HepG2 (cell line): ENCODE measurements around the gene NMUR2. TPM values are rescaled to one million over a fixed set of nuclear protein-coding genes. Genes with fewer than 3 reads are reported as not detected.

Experiments
- ATAC-seq: fragments of 200-7000 bp; cut with Tn5 transposase; 3 replicates; pipeline ENCODE4 v1.9.1; 2020; ENCODE audit warnings: mild to moderate bottlenecking, moderate library complexity
- BruUV-seq: library from RNA; stranded (reverse); fragments of 400-500 nt; replicated peaks from 2 replicates; lab custom pipeline; 2021; lab: Mats Ljungman, UMichigan
- CTCF ChIA-PET: fragments of 300-600 bp; formaldehyde crosslinking; extraction: SDS; loops from one replicate; lab custom pipeline; 2021; ENCODE audit warnings: low total read pairs, inconsistent platforms, low intra/inter-chr PET ratio; lab: Yijun Ruan, JAX
- POLR2A ChIA-PET: fragments of 350-600 bp; sonication (Branson Sonifier 250); formaldehyde crosslinking; loops from one replicate; lab custom pipeline; 2020; ENCODE audit warnings: antibody characterized with exemption, inconsistent platforms; lab: Yijun Ruan, JAX
- DNase-seq: peaks from one replicate; pipeline ENCODE4 v3.0.0-alpha.2; 2015; ENCODE audit warnings: low spot score
- FAIRE-seq: peaks from 3 replicates; lab custom pipeline; 2011; peaks lifted over from hg19 to GRCh38; lab: Jason Lieb, UNC
- H2AFZ ChIP-seq: one replicate; pipeline ENCODE4 v1.6.1; 2011; ENCODE audit warnings: low read length, inconsistent platforms
- H3K27ac ChIP-seq: fragments of 300-600 bp; 3 replicates; pipeline ENCODE4 v1.8.0; 2011; ENCODE audit warnings: mixed run types, mild to moderate bottlenecking, mixed read lengths, low read length, inconsistent platforms; ENCODE audit not compliant: insufficient read depth; ENCODE audit errors: extremely low read length
- H3K27me3 ChIP-seq, 2 experiments: fragments of 200-600 bp in 1 of 2; 2 replicates in 1 of 2; 3 replicates in 1 of 2; pipeline versions ENCODE4 v1.6.0 to v1.8.0; 2011; ENCODE audit warnings: low read length in 2 of 2, mild to moderate bottlenecking in 2 of 2, moderate library complexity in 2 of 2, inconsistent platforms in 1 of 2; ENCODE audit not compliant: insufficient read depth in 2 of 2, control insufficient read depth in 1 of 2
- H3K36me3 ChIP-seq, 2 experiments: fragments of 200-600 bp in 1 of 2; replicated peaks in 1 of 2; 2 replicates in 1 of 2; 3 replicates in 1 of 2; pipeline versions ENCODE4 v1.5.1 to v1.8.0; 2011; ENCODE audit warnings: low read length in 2 of 2, inconsistent platforms in 1 of 2; ENCODE audit not compliant: insufficient read depth in 2 of 2, control insufficient read depth in 1 of 2
- H3K4me1 ChIP-seq: 2 replicates; pipeline ENCODE4 v1.5.1; 2012; ENCODE audit warnings: low read length, inconsistent platforms; ENCODE audit not compliant: insufficient read depth
- H3K4me2 ChIP-seq: 2 replicates; pipeline ENCODE4 v1.6.0; 2011; ENCODE audit warnings: low read depth, low read length, inconsistent platforms
- H3K4me3 ChIP-seq, 3 experiments: fragments of 200-600 bp in 1 of 3; sonication (generic), shearing (Covaris generic) in 1 of 3; replicated peaks in 1 of 3; 2 replicates each; pipeline ENCODE4 v1.5.1; 2011 to 2016; ENCODE audit warnings: low read length in 3 of 3, inconsistent platforms in 2 of 3, low read depth in 2 of 3, mild to moderate bottlenecking in 2 of 3, control low read depth in 1 of 3, mixed read lengths in 1 of 3; ENCODE audit not compliant: insufficient read depth in 1 of 3
- H3K79me2 ChIP-seq: one replicate; pipeline ENCODE4 v1.6.1; 2011; ENCODE audit warnings: low read length, inconsistent platforms; ENCODE audit not compliant: insufficient read depth
- H3K9ac ChIP-seq: 2 replicates; pipeline ENCODE4 v1.6.0; 2011; ENCODE audit warnings: mild to moderate bottlenecking, low read depth, low read length, inconsistent platforms; ENCODE audit not compliant: insufficient read depth
- H3K9me3 ChIP-seq: 2 replicates; pipeline ENCODE4 v1.5.1; 2012; ENCODE audit warnings: mild to moderate bottlenecking, low read length
- H4K20me1 ChIP-seq: 2 replicates; pipeline ENCODE4 v1.6.0; 2011; ENCODE audit warnings: inconsistent platforms, mild to moderate bottlenecking, low read length, moderate library complexity; ENCODE audit not compliant: insufficient read depth
- KLF13 ChIP-seq: sonication (generic); formaldehyde crosslinking; IDR thresholded peaks from 2 replicates; pipeline ENCODE4 v1.4.0; 2020; ENCODE audit warnings: mild to moderate bottlenecking, missing genetic modification reagents
- MED8 ChIP-seq: sonication (generic); formaldehyde crosslinking; IDR thresholded peaks from 2 replicates; pipeline ENCODE4 v1.8.1; 2023; ENCODE audit warnings: mild to moderate bottlenecking, missing genetic modification reagents; ENCODE audit not compliant: insufficient replicate concordance
- MTA3 ChIP-seq: sonication (generic); formaldehyde crosslinking; IDR thresholded peaks from 2 replicates; pipeline ENCODE4 v1.4.0; 2020; ENCODE audit warnings: missing genetic modification reagents
- SKI ChIP-seq: fragments of 450-650 bp; IDR thresholded peaks from one replicate; pipeline ENCODE4 v1.6.1; 2018; ENCODE audit warnings: mild to moderate bottlenecking; ENCODE audit not compliant: partially characterized antibody
- TAF1 ChIP-seq: sonication (generic); formaldehyde crosslinking; IDR thresholded peaks from 2 replicates; pipeline ENCODE4 v1.4.0; 2020; ENCODE audit warnings: missing genetic modification reagents
- ZNF138 ChIP-seq: sonication (generic); formaldehyde crosslinking; IDR thresholded peaks from 2 replicates; pipeline ENCODE4 v1.5.0; 2020; ENCODE audit warnings: mild to moderate bottlenecking, low read depth, missing genetic modification reagents
- ZNF253 ChIP-seq: sonication (generic); formaldehyde crosslinking; IDR thresholded peaks from 2 replicates; pipeline ENCODE4 v1.8.0; 2022; ENCODE audit warnings: mild to moderate bottlenecking, missing genetic modification reagents, borderline replicate concordance
- ZNF3 ChIP-seq: IDR thresholded peaks from 2 replicates; pipeline ENCODE4 v1.7.0; 2017; ENCODE audit warnings: inconsistent platforms
- ZNF616 ChIP-seq: sonication (generic); formaldehyde crosslinking; IDR thresholded peaks from 2 replicates; pipeline ENCODE4 v1.5.0; 2020; ENCODE audit warnings: low read depth, mild to moderate bottlenecking, missing genetic modification reagents
- ZNF7 ChIP-seq: IDR thresholded peaks from 2 replicates; pipeline ENCODE4 v1.6.1; 2016; ENCODE audit warnings: missing biosample characterization, missing genetic modification reagents
- ZNF773 ChIP-seq: sonication (generic); formaldehyde crosslinking; IDR thresholded peaks from 2 replicates; pipeline ENCODE4 v1.4.0; 2020; ENCODE audit warnings: missing genetic modification reagents, borderline replicate concordance
- ZNF790 ChIP-seq: sonication (generic); formaldehyde crosslinking; IDR thresholded peaks from 2 replicates; pipeline ENCODE4 v1.8.0; 2022; ENCODE audit warnings: missing genetic modification reagents, mild to moderate bottlenecking, borderline replicate concordance
- ZNF841 ChIP-seq: sonication (generic); formaldehyde crosslinking; IDR thresholded peaks from 2 replicates; pipeline ENCODE4 v1.8.1; 2023; ENCODE audit warnings: missing genetic modification reagents, borderline replicate concordance
- WGBS: methylation state at CpG from one replicate; pipeline ENCODE4 v1.1.6; 2017; ENCODE audit warnings: low lambda C conversion rate; 5-methylcytosine and 5-hydroxymethylcytosine counted together
- in situ Hi-C: cut with HindIII; loops from 2 replicates; pipeline ENCODE4 v1.10.0; 2017; ENCODE audit warnings: low pct_unique_long_range_greater_than_20kb; ENCODE audit not compliant: extremely low pct_ligation_motif_present
- intact Hi-C: fragments of 100-400 bp; cut with micrococcal nuclease; formaldehyde crosslinking; loops from one replicate; pipeline ENCODE4 v1.10.0; 2022; ENCODE audit not compliant: unreplicated experiment
- polyA plus RNA-seq, 8 experiments: library from polyadenylated mRNA; depleted of rRNA in 3 of 8; stranded (reverse) in 7 of 8; unstranded in 1 of 8; fragments of >200 nt; fragmentation: Illumina TruSeq in 4 of 8; extraction: Trizol in 4 of 8; gene quantifications; 2 replicates each; pipeline versions ENCODE4 v1.2.1 to v1.2.3, GENCODE V29; 2011 to 2016; ENCODE audit warnings: low read depth in 4 of 8, missing spikeins in 1 of 8, mixed read lengths in 1 of 8; ENCODE audit not compliant: insufficient read depth in 1 of 8
- total RNA-seq, 5 experiments: library from RNA; depleted of rRNA; stranded (reverse); fragments of >200 nt; fragmentation: Illumina TruSeq; extraction: Trizol; gene quantifications; 2 replicates each; pipeline ENCODE4 v1.2.3, GENCODE V29; 2016; ENCODE audit warnings: low read depth in 1 of 5
- TF ChIP-seq, protein P1 (sequence below): sonication (generic); formaldehyde crosslinking; IDR thresholded peaks from 2 replicates; pipeline ENCODE4 v1.4.0; 2020; ENCODE audit warnings: missing genetic modification reagents

Gene NMUR2
- total and polyA plus RNA-seq, 2 of the 13 experiments (the other 11 are each of a cell fraction or from before 2014, with no cell fraction given), result not detected

DNA sequence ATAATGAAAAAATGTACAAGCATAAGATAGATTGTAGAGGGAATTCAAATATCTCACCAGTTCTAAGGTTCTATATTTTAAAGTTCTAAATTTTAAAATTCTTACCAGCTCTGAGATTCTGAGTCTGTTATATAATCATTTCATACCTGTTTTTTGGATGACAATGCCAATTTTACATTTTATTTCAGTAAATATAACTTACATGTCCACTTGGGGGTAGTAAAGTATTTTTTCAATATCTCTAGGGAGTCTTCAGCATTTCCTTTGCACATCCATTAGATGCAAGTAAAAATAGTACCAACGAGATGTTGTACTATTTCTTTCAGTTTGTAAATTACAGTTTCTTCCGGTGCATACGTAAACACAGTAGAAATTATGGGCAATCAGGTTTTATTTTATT lies 25.7 kb downstream of the NMUR2 start:
- Histone ChIP-seq H3K4me3 (no peak overlapping the region), H2AFZ (no peak overlapping the region), H3K4me2 (no peak overlapping the region), H3K79me2 (no peaks in the 10 kb centered on the region), H3K9ac (no peak overlapping the region), H3K4me1 (no peaks in the 10 kb centered on the region), H4K20me1 (no peaks in the 10 kb centered on the region)
- DNase-seq, result no peak
- CTCF ChIA-PET, result no interaction called here
- intact Hi-C loops (no loop called here), in situ Hi-C loops (no loop called here)
- TF ChIP-seq ZNF3 (CRISPR knock-in tag) (no peak), ZNF253 (no peak), SKI (no peak), ZNF841 (no peak), ZNF790 (no peak), ZNF773 (no peak), ZNF7 (CRISPR knock-in tag) (no peak), TAF1 (CRISPR knock-in tag) (no peak), MTA3 (CRISPR knock-in tag) (no peak), MED8 (CRISPR knock-in tag) (no peak), ZNF138 (CRISPR knock-in tag) (no peak), ZNF616 (CRISPR knock-in tag) (no peak), KLF13 (CRISPR knock-in tag) (no peak)
- TF ChIP-seq, protein P1, sequence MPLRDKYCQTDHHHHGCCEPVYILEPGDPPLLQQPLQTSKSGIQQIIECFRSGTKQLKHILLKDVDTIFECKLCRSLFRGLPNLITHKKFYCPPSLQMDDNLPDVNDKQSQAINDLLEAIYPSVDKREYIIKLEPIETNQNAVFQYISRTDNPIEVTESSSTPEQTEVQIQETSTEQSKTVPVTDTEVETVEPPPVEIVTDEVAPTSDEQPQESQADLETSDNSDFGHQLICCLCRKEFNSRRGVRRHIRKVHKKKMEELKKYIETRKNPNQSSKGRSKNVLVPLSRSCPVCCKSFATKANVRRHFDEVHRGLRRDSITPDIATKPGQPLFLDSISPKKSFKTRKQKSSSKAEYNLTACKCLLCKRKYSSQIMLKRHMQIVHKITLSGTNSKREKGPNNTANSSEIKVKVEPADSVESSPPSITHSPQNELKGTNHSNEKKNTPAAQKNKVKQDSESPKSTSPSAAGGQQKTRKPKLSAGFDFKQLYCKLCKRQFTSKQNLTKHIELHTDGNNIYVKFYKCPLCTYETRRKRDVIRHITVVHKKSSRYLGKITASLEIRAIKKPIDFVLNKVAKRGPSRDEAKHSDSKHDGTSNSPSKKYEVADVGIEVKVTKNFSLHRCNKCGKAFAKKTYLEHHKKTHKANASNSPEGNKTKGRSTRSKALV (CRISPR knock-in tag), result no peak
- TF ChIP-seq, all 625 proteins: peak for 0
- BruUV-seq, result no TSS peak
- 42% methylated on average over 3 of the region's 3 CpGs for WGBS
- no peaks in the 10 kb centered on the region for H3K36me3 ChIP-seq
- POLR2A ChIA-PET, result no interaction called here
- H3K27me3 ChIP-seq, result no peaks in the 10 kb centered on the region
- H3K27ac ChIP-seq, result no peak overlapping the region
- H3K9me3 ChIP-seq, result no peaks in the 10 kb centered on the region
- FAIRE-seq, result no peak
- ATAC-seq, result no peak
